ENCODE measurements around the gene VKORC1L1.

VKORC1L1 gene

DNA sequence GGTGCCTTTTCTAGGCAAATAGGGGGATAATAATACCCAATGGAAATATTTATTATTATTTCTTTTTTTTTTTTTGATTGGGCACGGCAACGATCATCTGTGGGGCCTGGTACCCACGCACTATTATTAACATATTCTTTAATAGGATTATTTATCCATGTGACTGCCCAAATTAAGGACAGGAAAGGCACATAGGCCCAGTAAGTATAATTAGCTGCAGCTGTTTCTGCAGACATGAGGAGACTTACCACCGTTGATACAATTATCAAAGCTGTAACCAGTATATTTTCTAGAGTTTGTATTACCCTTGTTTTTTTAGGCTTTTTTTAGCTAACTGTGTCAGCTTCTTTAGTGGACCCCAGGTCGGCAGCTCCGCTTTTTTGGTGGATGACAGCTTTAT lies 134.4 kb downstream of the VKORC1L1 start:
- FAIRE-seq (no peak), DNase-seq (ENCODE audit: insufficient read length, low spot score) (no peak)

Data from HTR-8/SVneo (cell line).